NOMO-1 (cell line): ENCODE results near the gene SLC7A1.
A peak's percentile ranks its signal among the peaks of the same experiment; 100 is the strongest.

Source experiments
- DNase-seq, 2 experiments: peaks; one replicate each; lab custom pipeline; 2025; ENCODE audit not compliant: unreplicated experiment in 2 of 2; lab: John Stamatoyannopoulos, UW

The SLC7A1 gene

GRCh38 chr13:29496241-29496712 is 99.2 kb downstream of the SLC7A1 start:
- DNase-seq, result peak; percentile 94 to 97

GRCh38 chr13:29494520-29494919 is 101.0 kb downstream of the SLC7A1 start:
- no peak for DNase-seq

GRCh38 chr13:29493796-29494195 is 101.7 kb downstream of the SLC7A1 start:
- DNase-seq, result no peak

GRCh38 chr13:29491248-29491647 is 104.2 kb downstream of the SLC7A1 start:
- DNase-seq, result no peak

- no peak for DNase-seq
Observed at GRCh38 chr13:29490561-29490885, 105.0 kb downstream of the SLC7A1 start.

- no peak for DNase-seq
Observed at GRCh38 chr13:29489650-29490560, 105.6 kb downstream of the SLC7A1 start.

GRCh38 chr13:29487466-29488454 is 107.7 kb downstream of the SLC7A1 start:
- no peak for DNase-seq

GRCh38 chr13:29486551-29486950 is 108.9 kb downstream of the SLC7A1 start:
- DNase-seq, result no peak

GRCh38 chr13:29484796-29485195 is 110.7 kb downstream of the SLC7A1 start:
- DNase-seq, result no peak

GRCh38 chr13:29484236-29484635 is 111.3 kb downstream of the SLC7A1 start:
- no peak for DNase-seq

- DNase-seq, result no peak
Observed at GRCh38 chr13:29483623-29484022, 111.9 kb downstream of the SLC7A1 start.

- DNase-seq, result no peak
Observed at GRCh38 chr13:29483211-29483610, 112.3 kb downstream of the SLC7A1 start.

- no peak for DNase-seq
Observed at GRCh38 chr13:29482504-29482903, 113.0 kb downstream of the SLC7A1 start.

GRCh38 chr13:29481603-29482002 is 113.9 kb downstream of the SLC7A1 start:
- no peak for DNase-seq

- no peak for DNase-seq
Observed at GRCh38 chr13:29480893-29481525, 114.5 kb downstream of the SLC7A1 start.

GRCh38 chr13:29479716-29480492 is 115.6 kb downstream of the SLC7A1 start:
- DNase-seq, result no peak

GRCh38 chr13:29476046-29476445 is 119.4 kb downstream of the SLC7A1 start:
- DNase-seq, result no peak

GRCh38 chr13:29474991-29475390 is 120.5 kb downstream of the SLC7A1 start:
- no peak for DNase-seq

- no peak for DNase-seq
Observed at GRCh38 chr13:29473166-29473565, 122.3 kb downstream of the SLC7A1 start.

GRCh38 chr13:29472332-29472961 is 123.0 kb downstream of the SLC7A1 start:
- DNase-seq, result peak; percentile 58 to 80
